RWPE2 (cell line): ENCODE data around the gene IYD.

Experiments
- ATAC-seq: fragments of 200-7000 bp; cut with Tn5 transposase; 3 replicates; pipeline ENCODE4 v1.9.1; 2021; ENCODE audit warnings: low read depth
- DNase-seq: peaks from one replicate; pipeline ENCODE4 v3.0.0-alpha.2; 2020; ENCODE audit warnings: low spot score
- H3K27ac ChIP-seq: fragments of 450-650 bp; 2 replicates; pipeline ENCODE4 v1.5.1; 2017; ENCODE audit warnings: mild to moderate bottlenecking; ENCODE audit not compliant: poor library complexity, severe bottlenecking
- H3K27me3 ChIP-seq: fragments of 250-450 bp; sonication (Bioruptor Pico); 2 replicates; pipeline ENCODE4 v1.5.1; 2021; ENCODE audit warnings: mild to moderate bottlenecking, moderate library complexity; ENCODE audit not compliant: insufficient read depth, poor library complexity, severe bottlenecking
- H3K36me3 ChIP-seq: fragments of 250-450 bp; sonication (Bioruptor Pico); 2 replicates; pipeline ENCODE4 v1.5.1; 2020; ENCODE audit warnings: low read depth, mild to moderate bottlenecking, moderate library complexity
- H3K4me1 ChIP-seq: fragments of 250-450 bp; sonication (Bioruptor Pico); 2 replicates; pipeline ENCODE4 v1.5.1; 2021; ENCODE audit warnings: mild to moderate bottlenecking, moderate library complexity; ENCODE audit not compliant: insufficient read depth, poor library complexity, severe bottlenecking
- H3K4me3 ChIP-seq: fragments of 250-450 bp; sonication (Bioruptor Pico); 2 replicates; pipeline ENCODE4 v1.5.1; 2021; ENCODE audit warnings: mild to moderate bottlenecking, moderate library complexity; ENCODE audit not compliant: severe bottlenecking
- H3K9me3 ChIP-seq: fragments of 250-450 bp; sonication (Bioruptor Pico); 2 replicates; pipeline ENCODE4 v1.5.1; 2021; ENCODE audit warnings: mild to moderate bottlenecking, moderate library complexity; ENCODE audit not compliant: severe bottlenecking
- CTCF ChIP-seq: fragments of 450-650 bp; IDR thresholded peaks from one replicate; pipeline ENCODE4 v1.5.1; 2017; ENCODE audit warnings: mild to moderate bottlenecking, moderate library complexity; ENCODE audit not compliant: poor library complexity, severe bottlenecking

Gene IYD

GRCh38 chr6:150368762-150369161 is at the start of gene IYD:
Gene IYD, plus strand, starts transcription at chr6:150369012. Its CDS starts 20 bp downstream, at chr6:150369032.
- no peak for ATAC-seq
- no peak for TF ChIP-seq CTCF
- no peak within 1 kb of the TSS for H3K27ac ChIP-seq

GRCh38 chr6:150319924-150320323 is 48.9 kb upstream of the IYD start:
- no peak for ATAC-seq
- H3K36me3 ChIP-seq = no peaks in the 10 kb centered on the region
- DNase-seq = no peak
- H3K4me1 ChIP-seq = peaks cover 5% of the 10 kb centered on the region
- H3K27me3 ChIP-seq = no peaks in the 10 kb centered on the region
- no peaks in the 10 kb centered on the region for H3K9me3 ChIP-seq
- no peak for TF ChIP-seq CTCF
- no peak overlapping the region for H3K4me3 ChIP-seq
- H3K27ac ChIP-seq = no peak overlapping the region

More at GRCh38 chr6:150368762-150369161, at the start of gene IYD:
- Histone ChIP-seq H3K4me3 (no peak within 1 kb of the TSS), H3K27me3 (no peaks in the 10 kb centered on the region), H3K36me3 (no peaks in the 10 kb centered on the region), H3K4me1 (no peaks in the 10 kb centered on the region), H3K9me3 (no peaks in the 10 kb centered on the region)
- no peak for DNase-seq

GRCh38 chr6:150320442-150320841 is 48.4 kb upstream of the IYD start:
- Histone ChIP-seq H3K4me1 (peaks cover 10% of the 10 kb centered on the region), H3K36me3 (no peaks in the 10 kb centered on the region), H3K9me3 (no peaks in the 10 kb centered on the region), H3K27me3 (no peaks in the 10 kb centered on the region), H3K4me3 (no peak overlapping the region), H3K27ac (no peak overlapping the region)
- DNase-seq (no peak), ATAC-seq (no peak)
- no peak for TF ChIP-seq CTCF

- no peak overlapping the region for H3K4me3 ChIP-seq
- ATAC-seq (no peak), DNase-seq (no peak)
- no peaks in the 10 kb centered on the region for H3K9me3 ChIP-seq
- no peaks in the 10 kb centered on the region for H3K36me3 ChIP-seq
- H3K27me3 ChIP-seq = no peaks in the 10 kb centered on the region
- no peak for TF ChIP-seq CTCF
- no peak overlapping the region for H3K27ac ChIP-seq
- peaks cover 10% of the 10 kb centered on the region for H3K4me1 ChIP-seq
Observed at GRCh38 chr6:150322466-150322871, 46.3 kb upstream of the IYD start.

GRCh38 chr6:150323205-150323604 is 45.6 kb upstream of the IYD start:
- Histone ChIP-seq H3K4me1 (peaks cover 10% of the 10 kb centered on the region), H3K27ac (no peak overlapping the region), H3K9me3 (no peaks in the 10 kb centered on the region), H3K27me3 (no peaks in the 10 kb centered on the region), H3K4me3 (no peak overlapping the region), H3K36me3 (no peaks in the 10 kb centered on the region)
- DNase-seq (no peak), ATAC-seq (no peak)
- TF ChIP-seq CTCF = no peak
